Lung (tissue), 12 donors: Measurements from ENCODE around the gene COL6A2. TPM values are rescaled to one million over a fixed set of nuclear protein-coding genes. Genes with fewer than 3 reads are reported as not detected.

Experiments
- ATAC-seq: fragments of 200-7000 bp; cut with Tn5 transposase; one replicate; pipeline ENCODE4 v1.9.1; 2020; ENCODE audit warnings: moderate number of reproducible peaks; ENCODE audit not compliant: insufficient read depth, low FRiP score
- DNase-seq, 3 donors: peaks; one replicate each; pipeline ENCODE4 v3.0.0-alpha.2; 2013 to 2017
- H3K27ac ChIP-seq, 2 donors: one replicate each; pipeline ENCODE4 v1.5.1; 2013; ENCODE audit warnings: mild to moderate bottlenecking in 2 of 2, moderate library complexity in 2 of 2, control low read depth in 1 of 2, inconsistent platforms in 1 of 2, low read depth in 1 of 2, low read length in 1 of 2
- H3K27me3 ChIP-seq, 3 donors: one replicate each; pipeline ENCODE4 v1.5.1; 2013; ENCODE audit warnings: low read length in 2 of 3; ENCODE audit not compliant: control insufficient read depth in 3 of 3, insufficient read depth in 3 of 3
- H3K36me3 ChIP-seq, 4 donors: one replicate each; pipeline ENCODE4 v1.5.1; 2013; ENCODE audit warnings: low read length in 4 of 4, mild to moderate bottlenecking in 1 of 4, moderate library complexity in 1 of 4; ENCODE audit not compliant: control insufficient read depth in 4 of 4, insufficient read depth in 4 of 4
- H3K4me1 ChIP-seq, 5 donors: one replicate each; pipeline ENCODE4 v1.5.1; 2013; ENCODE audit warnings: low read length in 5 of 5, mild to moderate bottlenecking in 2 of 5, moderate library complexity in 1 of 5; ENCODE audit not compliant: control insufficient read depth in 5 of 5, insufficient read depth in 5 of 5
- H3K4me3 ChIP-seq: one replicate; pipeline ENCODE4 v1.5.1; 2013; ENCODE audit warnings: mild to moderate bottlenecking, control low read depth, moderate library complexity
- H3K9ac ChIP-seq, 2 donors: one replicate each; pipeline ENCODE4 v1.5.1; 2013; ENCODE audit warnings: low read length in 2 of 2, control low read depth in 1 of 2; ENCODE audit not compliant: insufficient read depth in 1 of 2
- H3K9me3 ChIP-seq, 4 donors: one replicate each; pipeline ENCODE4 v1.5.1; 2013; ENCODE audit warnings: low read length in 3 of 4, mild to moderate bottlenecking in 1 of 4, moderate library complexity in 1 of 4; ENCODE audit not compliant: control insufficient read depth in 4 of 4, insufficient read depth in 3 of 4
- CTCF ChIP-seq: IDR thresholded peaks from 2 replicates; pipeline ENCODE4 v1.5.1; 2012; ENCODE audit warnings: mild to moderate bottlenecking; ENCODE audit errors: control extremely low read depth, extremely low read depth
- WGBS, 2 donors: extraction: QIAGEN DNeasy Blood & Tissue Kit; methylation state at CpG; one replicate each; pipeline ENCODE4 v1.1.7; 2013; 5-methylcytosine and 5-hydroxymethylcytosine counted together
- polyA plus RNA-seq, 2 donors: library from polyadenylated mRNA; stranded (reverse); fragments of 200-250 nt; gene quantifications; one replicate each; pipeline ENCODE4 v1.2.1, GENCODE V29; 2013
- total RNA-seq, 2 donors: library from RNA; depleted of rRNA in 1 of 2; stranded (reverse); fragments of >200 nt in 1 of 2; gene quantifications; one replicate each; pipeline ENCODE4 v1.2.1, GENCODE V29; 2014 to 2021
- donor health status: control.
- donor health status: control.
- donor health status: Bipolar disorder and iron deficiency.
- donor health status: healthy.
- donor health status: DM: yes; HTN: yes; CAD: no.

COL6A2 gene
- total and polyA plus RNA-seq, 4 donors = 192 to 466 (median 292) TPM

DNA sequence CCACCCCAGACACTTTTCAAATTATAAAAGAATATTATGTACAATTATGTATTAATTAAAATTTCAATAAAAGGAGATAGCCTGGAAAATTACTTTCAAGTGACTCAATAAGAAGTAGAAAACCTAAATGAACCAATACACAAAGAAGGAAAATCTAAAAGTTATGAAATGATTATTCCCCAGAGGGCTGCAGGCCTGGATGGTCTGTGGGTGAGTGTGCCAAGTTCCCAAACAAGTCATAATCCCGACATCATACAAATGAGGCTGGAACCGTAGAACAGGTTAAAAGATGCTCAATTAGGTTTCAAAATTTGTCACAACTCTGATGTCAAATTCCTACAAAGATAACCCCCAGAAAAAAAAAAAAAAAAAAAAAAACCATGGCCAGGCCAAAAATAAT is 73.7 kb downstream of the COL6A2 start:
- H3K9me3 ChIP-seq = peaks cover 0 to 3% (median 0%) of the 10 kb centered on the region in 4 donors
- WGBS, 2 donors = 73 to 79% methylated on average over 2 of the region's 2 CpGs
- no peak overlapping the region for H3K9ac ChIP-seq
- H3K4me3 ChIP-seq = no peak overlapping the region
- no peaks in the 10 kb centered on the region for H3K36me3 ChIP-seq
- DNase-seq (no peak), ATAC-seq (no peak)
- TF ChIP-seq CTCF = no peak
- H3K27ac ChIP-seq = no peak overlapping the region
- no peaks in the 10 kb centered on the region for H3K4me1 ChIP-seq
- H3K27me3 ChIP-seq = no peaks in the 10 kb centered on the region

DNA sequence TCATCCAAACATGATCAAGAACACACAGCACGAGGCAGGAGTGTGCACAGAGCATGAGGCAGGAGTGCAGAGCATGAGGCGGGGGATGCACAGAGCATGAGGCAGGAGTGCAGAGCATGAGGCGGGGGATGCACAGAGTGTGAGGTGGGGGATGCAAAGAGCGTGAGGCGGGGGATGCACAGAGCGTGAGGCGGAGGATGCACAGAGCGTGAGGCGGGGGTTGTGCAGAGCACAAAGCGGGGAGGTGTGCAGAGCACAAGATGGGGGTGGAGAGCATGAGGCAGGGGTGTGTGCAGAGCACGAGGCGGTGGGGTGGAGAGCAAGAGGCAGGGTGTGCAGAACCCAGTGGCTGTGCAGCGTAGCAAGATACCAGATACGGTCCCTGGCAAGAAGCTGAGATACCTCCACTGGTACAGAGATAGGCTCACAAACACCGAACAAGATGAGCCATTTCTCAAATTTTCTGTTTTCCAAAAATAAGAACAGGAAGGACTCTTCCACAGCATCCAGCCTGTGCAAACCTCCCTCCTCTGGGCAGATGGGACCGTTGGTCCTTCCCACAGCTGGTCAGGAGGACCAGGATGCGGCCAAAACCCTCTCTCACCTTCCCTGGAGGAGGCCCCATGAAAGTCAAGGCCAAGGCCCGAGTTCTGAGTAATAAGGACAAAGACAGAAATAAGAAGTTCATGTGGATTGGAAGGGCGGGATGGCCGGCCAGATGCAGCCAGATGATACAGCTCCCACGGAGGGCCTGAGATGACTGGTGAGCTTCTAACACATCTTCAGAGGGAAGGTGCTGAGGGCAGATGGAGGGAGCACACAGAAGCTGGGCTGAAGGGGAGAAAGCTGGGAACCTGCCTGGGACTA is 74.3 kb downstream of the COL6A2 start:
- 90 to 95% methylated on average over 21 of the region's 21 CpGs for WGBS, 2 donors
- DNase-seq (no peak), ATAC-seq (no peak)
- Histone ChIP-seq H3K9me3 (peaks cover 0 to 3% (median 0%) of the 10 kb centered on the region in 4 donors), H3K9ac (no peak overlapping the region), H3K27me3 (no peaks in the 10 kb centered on the region), H3K36me3 (no peaks in the 10 kb centered on the region), H3K4me1 (no peaks in the 10 kb centered on the region), H3K27ac (no peak overlapping the region), H3K4me3 (no peak overlapping the region)
- TF ChIP-seq CTCF = no peak

DNA sequence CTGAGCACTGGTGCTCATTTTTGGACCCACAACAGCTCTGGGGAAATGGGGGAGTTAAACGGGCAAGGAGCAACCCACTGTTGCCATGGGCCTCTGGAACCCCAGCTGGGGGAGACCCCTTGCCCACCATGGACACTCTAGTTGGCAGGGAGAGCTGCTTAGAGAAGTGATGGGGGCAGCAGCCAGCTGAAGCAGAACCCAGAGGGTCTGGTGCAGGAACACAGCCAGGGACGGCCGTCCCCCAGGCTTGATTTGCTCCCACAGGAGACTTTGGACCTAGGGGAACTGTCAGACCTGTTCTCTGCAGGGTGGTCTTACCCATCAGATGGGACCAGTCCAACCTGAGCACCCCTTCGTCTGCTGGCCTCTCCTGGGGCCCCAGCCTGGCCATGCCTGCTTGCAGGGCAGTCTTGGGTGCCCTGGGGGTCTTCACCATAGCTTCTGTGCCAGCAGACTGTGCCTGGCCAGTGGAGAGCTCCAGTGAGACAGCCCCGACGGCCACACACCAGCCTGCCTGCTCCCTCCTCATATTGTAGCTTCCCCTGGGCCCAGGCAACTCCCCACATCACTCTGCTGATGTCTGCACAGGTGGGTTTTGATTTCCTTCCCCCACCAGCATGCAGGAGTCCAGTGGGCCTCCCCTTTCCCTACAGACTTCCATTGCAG is 75.1 kb downstream of the COL6A2 start:
- Histone ChIP-seq H3K4me3 (no peak overlapping the region), H3K27ac (no peak overlapping the region), H3K27me3 (no peaks in the 10 kb centered on the region), H3K9ac (no peak overlapping the region), H3K36me3 (no peaks in the 10 kb centered on the region), H3K9me3 (peaks cover 0 to 3% (median 0%) of the 10 kb centered on the region in 4 donors), H3K4me1 (no peaks in the 10 kb centered on the region)
- DNase-seq (no peak), ATAC-seq (no peak)
- WGBS, 2 donors = 90 to 92% methylated on average over 6 of the region's 6 CpGs
- no peak for TF ChIP-seq CTCF
